GM23338 (cell line): ENCODE results near the gene FHIP1B. TPM values are rescaled to one million over a fixed set of nuclear protein-coding genes. Genes with fewer than 3 reads are reported as not detected.

Experiments used
- ATAC-seq: fragments of 200-7000 bp; cut with Tn5 transposase; 3 replicates; pipeline ENCODE4 v1.9.1; 2020
- DNase-seq: peaks from one replicate; pipeline ENCODE4 v3.0.0-alpha.2; 2015; ENCODE audit warnings: low spot score
- H2AFZ ChIP-seq: fragments of 200-600 bp; sonication (generic); 2 replicates; pipeline ENCODE4 v1.8.0; 2016; ENCODE audit warnings: antibody characterized with exemption, mild to moderate bottlenecking, moderate library complexity
- H3F3A ChIP-seq: fragments of 200-600 bp; sonication (generic); replicated peaks from 2 replicates; pipeline ENCODE4 v1.8.0; 2017; ENCODE audit warnings: antibody characterized with exemption, mixed run types, low read depth
- H3K27ac ChIP-seq: fragments of 200-600 bp; sonication (generic); 2 replicates; pipeline ENCODE4 v1.6.1; 2016; ENCODE audit warnings: low read depth
- H3K27me3 ChIP-seq: fragments of 200-600 bp; sonication (generic); 2 replicates; pipeline ENCODE4 v1.8.0; 2016; ENCODE audit warnings: mild to moderate bottlenecking, mixed run types, moderate library complexity; ENCODE audit not compliant: insufficient read depth
- H3K36me3 ChIP-seq: fragments of 200-600 bp; sonication (generic); 2 replicates; pipeline ENCODE4 v1.8.0; 2016; ENCODE audit warnings: mild to moderate bottlenecking; ENCODE audit not compliant: insufficient read depth
- H3K4me1 ChIP-seq: fragments of 200-600 bp; sonication (generic); 2 replicates; pipeline ENCODE4 v1.8.0; 2016; ENCODE audit warnings: mild to moderate bottlenecking, moderate library complexity; ENCODE audit not compliant: insufficient read depth
- H3K4me2 ChIP-seq: fragments of 200-600 bp; sonication (generic); 2 replicates; pipeline ENCODE4 v1.7.1; 2017; ENCODE audit warnings: mixed run types
- H3K4me3 ChIP-seq: fragments of 200-600 bp; sonication (generic); 2 replicates; pipeline ENCODE4 v1.6.1; 2016; ENCODE audit warnings: mixed run types
- H3K79me2 ChIP-seq: fragments of 200-600 bp; sonication (generic); replicated peaks from 2 replicates; pipeline ENCODE4 v1.8.0; 2017; ENCODE audit warnings: mild to moderate bottlenecking; ENCODE audit not compliant: insufficient read depth
- H3K9me2 ChIP-seq: fragments of 200-600 bp; sonication (generic); 2 replicates; pipeline ENCODE4 v1.8.0; 2017; ENCODE audit not compliant: insufficient read depth
- H4K20me1 ChIP-seq: fragments of 200-600 bp; sonication (generic); replicated peaks from 2 replicates; pipeline ENCODE4 v1.8.0; 2017; ENCODE audit warnings: mild to moderate bottlenecking; ENCODE audit not compliant: insufficient read depth
- H3K27ac Mint-ChIP-seq: 2 replicates; pipeline ENCODE4 v1.8.0; 2020; ENCODE audit warnings: inconsistent platforms, mild to moderate bottlenecking, moderate library complexity, mixed read lengths
- H3K27me3 Mint-ChIP-seq: 3 replicates; pipeline ENCODE4 v1.8.0; 2022; ENCODE audit warnings: low read depth, mild to moderate bottlenecking, moderate library complexity, mixed read lengths, inconsistent platforms; ENCODE audit not compliant: insufficient read depth, poor library complexity
- H3K36me3 Mint-ChIP-seq: 3 replicates; pipeline ENCODE4 v1.8.0; 2021; ENCODE audit warnings: low read depth, mild to moderate bottlenecking, inconsistent platforms, moderate library complexity, mixed read lengths
- H3K4me1 Mint-ChIP-seq: 3 replicates; pipeline ENCODE4 v1.8.0; 2020; ENCODE audit warnings: mild to moderate bottlenecking, inconsistent platforms, mixed read lengths
- H3K4me3 Mint-ChIP-seq: 3 replicates; pipeline ENCODE4 v1.8.0; 2021; ENCODE audit warnings: moderate library complexity, mild to moderate bottlenecking, inconsistent platforms, mixed read lengths
- H3K9me3 Mint-ChIP-seq: 3 replicates; pipeline ENCODE4 v1.8.0; 2020; ENCODE audit warnings: moderate library complexity, mild to moderate bottlenecking, inconsistent platforms, mixed read lengths
- CREB1 ChIP-seq: fragments of 250-450 bp; sonication (Bioruptor Pico); IDR thresholded peaks from 2 replicates; pipeline ENCODE4 v1.5.0; 2020; ENCODE audit warnings: low read depth, mild to moderate bottlenecking, moderate library complexity
- EZH2 ChIP-seq: fragments of 200-600 bp; sonication (generic); IDR thresholded peaks from one replicate; pipeline ENCODE4 v1.8.0; 2017; ENCODE audit warnings: antibody characterized with exemption, mild to moderate bottlenecking, low read depth; ENCODE audit not compliant: unreplicated experiment
- EZH2phosphoT487 ChIP-seq: fragments of 200-600 bp; sonication (generic); IDR thresholded peaks from one replicate; pipeline ENCODE4 v1.8.1; 2018; ENCODE audit warnings: antibody characterized with exemption; ENCODE audit not compliant: unreplicated experiment
- JUNB ChIP-seq: IDR thresholded peaks from one replicate; pipeline ENCODE4 v1.6.1; 2016; ENCODE audit warnings: antibody characterized with exemption; ENCODE audit not compliant: unreplicated experiment
- NANOG ChIP-seq: IDR thresholded peaks from 2 replicates; pipeline ENCODE4 v1.6.1; 2016; ENCODE audit warnings: antibody characterized with exemption, borderline replicate concordance
- POLR2AphosphoS5 ChIP-seq: IDR thresholded peaks from 2 replicates; pipeline ENCODE4 v1.6.1; 2016; ENCODE audit warnings: antibody characterized with exemption, low read depth
- STAT1 ChIP-seq: IDR thresholded peaks from one replicate; pipeline ENCODE4 v1.6.1; 2016; ENCODE audit warnings: antibody characterized with exemption; ENCODE audit not compliant: unreplicated experiment
- ZNF114 ChIP-seq: fragments of 250-450 bp; sonication (Bioruptor Pico); IDR thresholded peaks from 2 replicates; pipeline ENCODE4 v1.5.0; 2020; ENCODE audit warnings: mild to moderate bottlenecking, moderate library complexity
- ZNF331 ChIP-seq: fragments of 250-450 bp; sonication (Bioruptor Pico); IDR thresholded peaks from 2 replicates; pipeline ENCODE4 v1.5.0; 2020; ENCODE audit warnings: low read depth, mild to moderate bottlenecking, moderate library complexity
- polyA plus RNA-seq: library from polyadenylated mRNA; unstranded; fragments of >200 nt; fragmentation: Nextera tagmentation; extraction: Ambion mirVana; gene quantifications from 2 replicates; pipeline ENCODE4 v1.2.1, GENCODE V29; 2016
- total RNA-seq: library from RNA; depleted of rRNA; stranded (reverse); fragments of >200 nt; shearing (Covaris generic); gene quantifications from 2 replicates; pipeline ENCODE4 v1.2.3, GENCODE V29; 2014
- TF ChIP-seq, protein P1 (sequence below): IDR thresholded peaks from one replicate; pipeline ENCODE4 v1.6.1; 2018; ENCODE audit warnings: antibody characterized with exemption; ENCODE audit not compliant: unreplicated experiment
- TF ChIP-seq, protein P2 (sequence below): fragments of 250-450 bp; sonication (Bioruptor Pico); IDR thresholded peaks from 2 replicates; pipeline ENCODE4 v1.5.0; 2020; ENCODE audit warnings: mild to moderate bottlenecking, moderate library complexity
- TF ChIP-seq, protein P3 (sequence below), 2 experiments: fragments of 200-600 bp in 1 of 2; sonication (generic) in 1 of 2; conservative IDR thresholded peaks; 2 replicates each; pipeline versions ENCODE4 v1.5.1 to v1.6.1; 2016 to 2017; ENCODE audit warnings: antibody characterized with exemption in 2 of 2, low read depth in 2 of 2, mild to moderate bottlenecking in 2 of 2, moderate library complexity in 1 of 2
- TF ChIP-seq, protein P4 (sequence below): IDR thresholded peaks from 2 replicates; pipeline ENCODE4 v1.6.1; 2016; ENCODE audit warnings: antibody characterized with exemption

Gene FHIP1B
- total and polyA plus RNA-seq, 2 experiments from 2014 or later = 10.3 to 34.5 TPM

DNA sequence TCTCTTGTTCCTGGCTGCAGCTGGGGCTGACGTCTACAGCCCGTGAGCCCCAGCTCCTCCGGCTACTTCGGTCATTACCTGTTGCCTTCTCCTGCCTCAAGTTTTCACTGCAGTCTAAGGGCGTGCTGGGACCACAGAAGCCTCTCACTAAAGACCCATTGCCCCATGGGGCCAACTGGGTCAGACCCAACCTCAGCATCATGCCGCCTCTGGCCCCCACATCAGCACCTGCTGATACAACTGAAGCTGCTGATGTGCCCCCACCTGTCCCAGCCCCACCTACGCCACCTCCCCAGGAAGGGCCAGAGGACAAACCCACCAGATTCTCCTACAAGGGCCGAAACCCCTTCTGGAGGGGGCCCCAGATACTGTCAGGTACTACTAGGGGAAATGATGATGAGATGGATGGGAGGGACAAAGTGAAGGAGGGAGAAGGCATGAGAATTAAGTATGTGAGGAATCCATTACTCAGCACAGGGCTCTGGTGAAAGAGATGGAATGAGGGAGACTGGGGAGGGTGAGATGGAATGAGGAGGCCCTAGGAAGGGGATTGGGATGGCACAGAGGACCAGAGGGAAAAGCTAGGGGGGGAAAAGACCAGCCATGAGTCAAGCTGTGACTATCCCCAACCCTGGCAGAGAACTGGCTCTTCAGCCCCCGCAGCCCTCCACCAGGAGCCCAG lies 24.0 kb downstream of the FHIP1B start:
- Histone ChIP-seq H4K20me1 (0 out of 2 replicates have a peak, but pooled peaks cover 5% of the 10 kb centered on the region), H3K4me2 (no peak overlapping the region), H3K27ac (no peak overlapping the region), H3K9me2 (no peaks in the 10 kb centered on the region), H3K4me1 (no peaks in the 10 kb centered on the region), H3K36me3 (0 out of 2 replicates have a peak, but pooled peaks cover 4% of the 10 kb centered on the region), H3K4me3 (no peak overlapping the region), H3K79me2 (no peaks in the 10 kb centered on the region), H3K27me3 (no peaks in the 10 kb centered on the region), H2AFZ (no peak overlapping the region), H3F3A (no peaks in the 10 kb centered on the region)
- ATAC-seq = no peak
- H3K4me1 Mint-ChIP-seq = no peaks in the 10 kb centered on the region
- TF ChIP-seq NANOG (no peak), STAT1 (no peak), EZH2 (no peak), JUNB (no peak), ZNF114 (no peak), CREB1 (CRISPR knock-in tag) (no peak), ZNF331 (no peak), EZH2phosphoT487 (no peak), POLR2AphosphoS5 (no peak)
- TF ChIP-seq, protein P1, sequence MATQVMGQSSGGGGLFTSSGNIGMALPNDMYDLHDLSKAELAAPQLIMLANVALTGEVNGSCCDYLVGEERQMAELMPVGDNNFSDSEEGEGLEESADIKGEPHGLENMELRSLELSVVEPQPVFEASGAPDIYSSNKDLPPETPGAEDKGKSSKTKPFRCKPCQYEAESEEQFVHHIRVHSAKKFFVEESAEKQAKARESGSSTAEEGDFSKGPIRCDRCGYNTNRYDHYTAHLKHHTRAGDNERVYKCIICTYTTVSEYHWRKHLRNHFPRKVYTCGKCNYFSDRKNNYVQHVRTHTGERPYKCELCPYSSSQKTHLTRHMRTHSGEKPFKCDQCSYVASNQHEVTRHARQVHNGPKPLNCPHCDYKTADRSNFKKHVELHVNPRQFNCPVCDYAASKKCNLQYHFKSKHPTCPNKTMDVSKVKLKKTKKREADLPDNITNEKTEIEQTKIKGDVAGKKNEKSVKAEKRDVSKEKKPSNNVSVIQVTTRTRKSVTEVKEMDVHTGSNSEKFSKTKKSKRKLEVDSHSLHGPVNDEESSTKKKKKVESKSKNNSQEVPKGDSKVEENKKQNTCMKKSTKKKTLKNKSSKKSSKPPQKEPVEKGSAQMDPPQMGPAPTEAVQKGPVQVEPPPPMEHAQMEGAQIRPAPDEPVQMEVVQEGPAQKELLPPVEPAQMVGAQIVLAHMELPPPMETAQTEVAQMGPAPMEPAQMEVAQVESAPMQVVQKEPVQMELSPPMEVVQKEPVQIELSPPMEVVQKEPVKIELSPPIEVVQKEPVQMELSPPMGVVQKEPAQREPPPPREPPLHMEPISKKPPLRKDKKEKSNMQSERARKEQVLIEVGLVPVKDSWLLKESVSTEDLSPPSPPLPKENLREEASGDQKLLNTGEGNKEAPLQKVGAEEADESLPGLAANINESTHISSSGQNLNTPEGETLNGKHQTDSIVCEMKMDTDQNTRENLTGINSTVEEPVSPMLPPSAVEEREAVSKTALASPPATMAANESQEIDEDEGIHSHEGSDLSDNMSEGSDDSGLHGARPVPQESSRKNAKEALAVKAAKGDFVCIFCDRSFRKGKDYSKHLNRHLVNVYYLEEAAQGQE = no peak
- TF ChIP-seq, protein P2, sequence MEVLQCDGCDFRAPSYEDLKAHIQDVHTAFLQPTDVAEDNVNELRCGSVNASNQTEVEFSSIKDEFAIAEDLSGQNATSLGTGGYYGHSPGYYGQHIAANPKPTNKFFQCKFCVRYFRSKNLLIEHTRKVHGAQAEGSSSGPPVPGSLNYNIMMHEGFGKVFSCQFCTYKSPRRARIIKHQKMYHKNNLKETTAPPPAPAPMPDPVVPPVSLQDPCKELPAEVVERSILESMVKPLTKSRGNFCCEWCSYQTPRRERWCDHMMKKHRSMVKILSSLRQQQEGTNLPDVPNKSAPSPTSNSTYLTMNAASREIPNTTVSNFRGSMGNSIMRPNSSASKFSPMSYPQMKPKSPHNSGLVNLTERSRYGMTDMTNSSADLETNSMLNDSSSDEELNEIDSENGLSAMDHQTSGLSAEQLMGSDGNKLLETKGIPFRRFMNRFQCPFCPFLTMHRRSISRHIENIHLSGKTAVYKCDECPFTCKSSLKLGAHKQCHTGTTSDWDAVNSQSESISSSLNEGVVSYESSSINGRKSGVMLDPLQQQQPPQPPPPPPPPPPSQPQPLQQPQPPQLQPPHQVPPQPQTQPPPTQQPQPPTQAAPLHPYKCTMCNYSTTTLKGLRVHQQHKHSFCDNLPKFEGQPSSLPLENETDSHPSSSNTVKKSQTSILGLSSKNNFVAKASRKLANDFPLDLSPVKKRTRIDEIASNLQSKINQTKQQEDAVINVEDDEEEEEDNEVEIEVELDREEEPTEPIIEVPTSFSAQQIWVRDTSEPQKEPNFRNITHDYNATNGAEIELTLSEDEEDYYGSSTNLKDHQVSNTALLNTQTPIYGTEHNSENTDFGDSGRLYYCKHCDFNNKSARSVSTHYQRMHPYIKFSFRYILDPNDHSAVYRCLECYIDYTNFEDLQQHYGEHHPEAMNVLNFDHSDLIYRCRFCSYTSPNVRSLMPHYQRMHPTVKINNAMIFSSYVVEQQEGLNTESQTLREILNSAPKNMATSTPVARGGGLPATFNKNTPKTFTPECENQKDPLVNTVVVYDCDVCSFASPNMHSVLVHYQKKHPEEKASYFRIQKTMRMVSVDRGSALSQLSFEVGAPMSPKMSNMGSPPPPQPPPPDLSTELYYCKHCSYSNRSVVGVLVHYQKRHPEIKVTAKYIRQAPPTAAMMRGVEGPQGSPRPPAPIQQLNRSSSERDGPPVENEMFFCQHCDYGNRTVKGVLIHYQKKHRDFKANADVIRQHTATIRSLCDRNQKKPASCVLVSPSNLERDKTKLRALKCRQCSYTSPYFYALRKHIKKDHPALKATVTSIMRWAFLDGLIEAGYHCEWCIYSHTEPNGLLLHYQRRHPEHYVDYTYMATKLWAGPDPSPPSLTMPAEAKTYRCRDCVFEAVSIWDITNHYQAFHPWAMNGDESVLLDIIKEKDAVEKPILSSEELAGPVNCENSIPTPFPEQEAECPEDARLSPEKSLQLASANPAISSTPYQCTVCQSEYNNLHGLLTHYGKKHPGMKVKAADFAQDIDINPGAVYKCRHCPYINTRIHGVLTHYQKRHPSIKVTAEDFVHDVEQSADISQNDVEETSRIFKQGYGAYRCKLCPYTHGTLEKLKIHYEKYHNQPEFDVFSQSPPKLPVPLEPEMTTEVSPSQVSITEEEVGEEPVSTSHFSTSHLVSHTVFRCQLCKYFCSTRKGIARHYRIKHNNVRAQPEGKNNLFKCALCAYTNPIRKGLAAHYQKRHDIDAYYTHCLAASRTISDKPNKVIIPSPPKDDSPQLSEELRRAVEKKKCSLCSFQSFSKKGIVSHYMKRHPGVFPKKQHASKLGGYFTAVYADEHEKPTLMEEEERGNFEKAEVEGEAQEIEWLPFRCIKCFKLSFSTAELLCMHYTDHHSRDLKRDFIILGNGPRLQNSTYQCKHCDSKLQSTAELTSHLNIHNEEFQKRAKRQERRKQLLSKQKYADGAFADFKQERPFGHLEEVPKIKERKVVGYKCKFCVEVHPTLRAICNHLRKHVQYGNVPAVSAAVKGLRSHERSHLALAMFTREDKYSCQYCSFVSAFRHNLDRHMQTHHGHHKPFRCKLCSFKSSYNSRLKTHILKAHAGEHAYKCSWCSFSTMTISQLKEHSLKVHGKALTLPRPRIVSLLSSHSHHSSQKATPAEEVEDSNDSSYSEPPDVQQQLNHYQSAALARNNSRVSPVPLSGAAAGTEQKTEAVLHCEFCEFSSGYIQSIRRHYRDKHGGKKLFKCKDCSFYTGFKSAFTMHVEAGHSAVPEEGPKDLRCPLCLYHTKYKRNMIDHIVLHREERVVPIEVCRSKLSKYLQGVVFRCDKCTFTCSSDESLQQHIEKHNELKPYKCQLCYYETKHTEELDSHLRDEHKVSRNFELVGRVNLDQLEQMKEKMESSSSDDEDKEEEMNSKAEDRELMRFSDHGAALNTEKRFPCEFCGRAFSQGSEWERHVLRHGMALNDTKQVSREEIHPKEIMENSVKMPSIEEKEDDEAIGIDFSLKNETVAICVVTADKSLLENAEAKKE (CRISPR knock-in tag) = no peak
- TF ChIP-seq, protein P3, sequence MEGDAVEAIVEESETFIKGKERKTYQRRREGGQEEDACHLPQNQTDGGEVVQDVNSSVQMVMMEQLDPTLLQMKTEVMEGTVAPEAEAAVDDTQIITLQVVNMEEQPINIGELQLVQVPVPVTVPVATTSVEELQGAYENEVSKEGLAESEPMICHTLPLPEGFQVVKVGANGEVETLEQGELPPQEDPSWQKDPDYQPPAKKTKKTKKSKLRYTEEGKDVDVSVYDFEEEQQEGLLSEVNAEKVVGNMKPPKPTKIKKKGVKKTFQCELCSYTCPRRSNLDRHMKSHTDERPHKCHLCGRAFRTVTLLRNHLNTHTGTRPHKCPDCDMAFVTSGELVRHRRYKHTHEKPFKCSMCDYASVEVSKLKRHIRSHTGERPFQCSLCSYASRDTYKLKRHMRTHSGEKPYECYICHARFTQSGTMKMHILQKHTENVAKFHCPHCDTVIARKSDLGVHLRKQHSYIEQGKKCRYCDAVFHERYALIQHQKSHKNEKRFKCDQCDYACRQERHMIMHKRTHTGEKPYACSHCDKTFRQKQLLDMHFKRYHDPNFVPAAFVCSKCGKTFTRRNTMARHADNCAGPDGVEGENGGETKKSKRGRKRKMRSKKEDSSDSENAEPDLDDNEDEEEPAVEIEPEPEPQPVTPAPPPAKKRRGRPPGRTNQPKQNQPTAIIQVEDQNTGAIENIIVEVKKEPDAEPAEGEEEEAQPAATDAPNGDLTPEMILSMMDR (conservative IDR thresholded peaks at IDR 0.05; ENCODE audit: low read depth in 2 of 2) = no peak
- TF ChIP-seq, protein P4, sequence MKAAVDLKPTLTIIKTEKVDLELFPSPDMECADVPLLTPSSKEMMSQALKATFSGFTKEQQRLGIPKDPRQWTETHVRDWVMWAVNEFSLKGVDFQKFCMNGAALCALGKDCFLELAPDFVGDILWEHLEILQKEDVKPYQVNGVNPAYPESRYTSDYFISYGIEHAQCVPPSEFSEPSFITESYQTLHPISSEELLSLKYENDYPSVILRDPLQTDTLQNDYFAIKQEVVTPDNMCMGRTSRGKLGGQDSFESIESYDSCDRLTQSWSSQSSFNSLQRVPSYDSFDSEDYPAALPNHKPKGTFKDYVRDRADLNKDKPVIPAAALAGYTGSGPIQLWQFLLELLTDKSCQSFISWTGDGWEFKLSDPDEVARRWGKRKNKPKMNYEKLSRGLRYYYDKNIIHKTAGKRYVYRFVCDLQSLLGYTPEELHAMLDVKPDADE = no peak
- DNase-seq = no peak
- 0 out of 3 replicates have a peak, but pooled peaks cover 3% of the 10 kb centered on the region for H3K36me3 Mint-ChIP-seq
- no peaks in the 10 kb centered on the region for H3K27me3 Mint-ChIP-seq
- no peaks in the 10 kb centered on the region for H3K9me3 Mint-ChIP-seq
- H3K4me3 Mint-ChIP-seq = no peak overlapping the region
- H3K27ac Mint-ChIP-seq = no peak overlapping the region
